Stimulated activated CD4-positive, alpha-beta T cell treated with anti-CD3 and anti-CD28 coated beads, Interleukin-1b, Interleukin-23, amount 100 ng/mL, for 4 hours (primary cell): ENCODE results near the gene ELK4.

Source experiments
- DNase-seq, 2 donors: peaks; one replicate each; pipeline ENCODE4 v3.0.0-alpha.2; 2020; ENCODE audit warnings: low read depth in 2 of 2

Gene ELK4

DNA sequence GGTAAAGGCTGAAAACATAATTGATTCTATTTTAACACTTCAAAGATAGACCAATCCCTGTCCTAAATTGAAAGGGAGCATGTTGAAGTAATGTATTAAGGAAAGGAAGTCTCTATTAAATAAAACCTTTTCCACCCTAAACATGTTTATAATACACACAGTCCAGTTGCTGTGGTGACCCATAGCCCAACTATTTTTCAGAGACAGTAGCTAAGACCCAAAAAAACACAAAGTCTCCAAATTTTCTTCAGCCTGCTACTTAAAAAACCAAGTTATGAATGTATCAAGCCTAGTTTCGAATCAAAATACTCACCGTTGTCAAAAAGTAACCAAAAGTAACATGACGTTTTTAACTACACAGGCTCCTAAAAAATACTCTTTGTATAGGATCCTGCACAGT, 1.6 kb downstream of the ELK4 start:
- DNase-seq = no peak

DNA sequence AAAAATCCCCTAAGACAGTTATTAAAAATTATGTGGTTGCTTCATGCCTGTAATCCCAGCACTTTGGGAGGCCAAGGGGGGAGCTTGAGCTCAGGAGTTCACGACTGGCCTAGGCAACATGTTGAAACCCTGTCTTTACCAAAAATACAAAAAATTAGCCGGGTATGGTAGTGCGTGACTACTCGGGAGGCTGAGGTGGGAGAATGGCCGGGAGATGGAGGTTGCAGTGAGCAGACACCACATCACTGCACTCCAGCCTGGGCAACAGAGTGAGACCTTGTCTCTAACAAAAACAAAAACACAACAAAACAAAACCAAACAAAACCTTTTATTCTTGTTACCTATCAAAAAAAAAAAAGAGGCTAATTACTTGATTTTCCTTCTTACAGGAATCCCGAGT, 2.1 kb downstream of the ELK4 start:
- DNase-seq = no peak

DNA sequence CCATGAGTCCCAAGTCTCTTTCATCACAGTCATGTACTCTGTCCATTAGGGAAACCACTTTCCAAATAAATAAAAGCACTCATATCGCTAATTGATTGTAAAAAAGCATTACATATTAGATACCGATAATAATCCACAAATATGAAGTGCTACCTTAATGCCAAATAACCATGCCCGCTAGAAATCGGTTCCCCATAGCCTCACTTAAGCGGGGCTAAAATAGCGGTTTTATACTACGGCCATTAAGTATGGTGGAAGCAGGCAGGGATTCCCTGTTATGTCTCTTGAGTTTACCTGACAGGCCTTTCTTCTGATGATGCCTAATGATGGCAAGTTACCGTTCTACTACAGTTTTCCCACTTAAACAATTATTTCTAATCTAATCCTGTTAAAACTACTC, 3.9 kb downstream of the ELK4 start:
- DNase-seq = no peak

DNA sequence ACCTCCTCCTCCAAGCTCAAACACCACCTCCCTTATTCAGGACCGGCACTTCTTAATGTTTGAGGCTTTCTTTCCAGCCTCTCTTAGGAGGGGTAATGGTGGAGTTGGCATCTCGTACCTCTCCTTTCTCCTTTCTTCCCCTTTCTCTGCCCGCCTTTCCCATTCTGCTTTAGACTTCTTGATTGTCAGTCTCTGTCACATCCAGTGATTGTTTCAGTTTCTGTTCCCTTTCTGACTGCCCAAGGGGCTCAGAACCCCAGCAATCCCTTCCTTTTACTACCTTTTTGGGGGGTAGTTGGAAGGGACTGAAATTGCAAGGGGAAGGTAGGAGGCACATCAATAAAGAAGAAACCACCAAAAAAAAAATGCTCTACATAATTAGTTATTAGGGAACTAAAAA, 5.6 kb downstream of the ELK4 start:
- no peak for DNase-seq

DNA sequence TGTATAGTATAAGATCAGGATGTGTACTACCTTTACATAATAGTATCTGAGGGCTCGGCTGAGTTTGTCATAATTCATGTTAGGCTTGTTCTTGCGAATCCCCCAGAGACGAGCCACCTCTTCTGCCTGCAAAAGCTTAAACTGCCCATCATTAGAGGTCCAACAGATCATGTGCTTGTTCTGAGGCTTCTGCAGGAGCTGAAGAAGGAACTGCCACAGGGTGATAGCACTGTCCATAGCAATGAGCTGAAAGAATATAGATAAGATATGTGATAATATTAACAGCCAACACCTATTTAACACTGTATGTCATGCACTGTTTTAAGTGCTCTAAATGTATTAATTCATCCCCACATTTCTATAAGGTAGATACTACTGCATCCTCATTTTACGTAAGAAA, 8.2 kb downstream of the ELK4 start:
- no peak for DNase-seq

DNA sequence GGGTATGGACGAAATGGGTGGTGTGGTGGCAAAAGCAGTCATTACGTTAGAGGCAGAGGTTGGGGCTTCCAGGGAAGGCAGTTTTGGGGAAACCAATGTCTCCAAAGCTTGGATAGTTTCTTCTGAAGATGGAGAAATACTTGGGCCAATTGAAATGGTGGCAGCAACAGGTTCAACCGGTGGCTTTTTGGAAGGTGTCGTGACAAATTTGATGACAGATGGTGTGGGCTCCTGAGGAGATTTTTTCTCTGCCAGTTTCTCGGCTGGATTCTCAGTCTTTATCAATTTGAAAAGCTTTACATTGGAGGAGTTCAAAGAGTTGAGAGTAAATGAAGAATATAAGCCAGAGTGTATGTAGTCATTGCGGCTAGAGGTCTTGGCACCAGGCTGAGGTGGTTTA, 11.5 kb downstream of the ELK4 start:
- DNase-seq = no peak

DNA sequence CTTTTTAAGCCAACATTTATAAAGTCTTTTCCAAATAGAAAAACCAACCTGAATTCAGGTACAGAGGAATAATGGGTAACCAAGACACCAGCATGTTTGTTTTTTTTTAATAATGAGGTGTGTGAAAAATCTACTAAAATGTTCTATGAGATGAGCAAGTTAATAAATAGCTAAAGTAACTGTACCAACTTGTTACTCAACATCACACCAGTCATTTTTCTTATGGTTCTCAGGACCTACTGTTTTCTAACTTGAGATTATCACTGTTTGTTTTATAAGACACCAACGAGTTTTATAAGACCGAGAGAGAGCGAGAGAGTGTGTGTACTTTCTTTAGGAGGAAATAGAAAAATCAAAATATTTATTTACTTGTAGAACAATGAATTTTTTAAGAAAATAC, 12.4 kb downstream of the ELK4 start:
- no peak for DNase-seq

DNA sequence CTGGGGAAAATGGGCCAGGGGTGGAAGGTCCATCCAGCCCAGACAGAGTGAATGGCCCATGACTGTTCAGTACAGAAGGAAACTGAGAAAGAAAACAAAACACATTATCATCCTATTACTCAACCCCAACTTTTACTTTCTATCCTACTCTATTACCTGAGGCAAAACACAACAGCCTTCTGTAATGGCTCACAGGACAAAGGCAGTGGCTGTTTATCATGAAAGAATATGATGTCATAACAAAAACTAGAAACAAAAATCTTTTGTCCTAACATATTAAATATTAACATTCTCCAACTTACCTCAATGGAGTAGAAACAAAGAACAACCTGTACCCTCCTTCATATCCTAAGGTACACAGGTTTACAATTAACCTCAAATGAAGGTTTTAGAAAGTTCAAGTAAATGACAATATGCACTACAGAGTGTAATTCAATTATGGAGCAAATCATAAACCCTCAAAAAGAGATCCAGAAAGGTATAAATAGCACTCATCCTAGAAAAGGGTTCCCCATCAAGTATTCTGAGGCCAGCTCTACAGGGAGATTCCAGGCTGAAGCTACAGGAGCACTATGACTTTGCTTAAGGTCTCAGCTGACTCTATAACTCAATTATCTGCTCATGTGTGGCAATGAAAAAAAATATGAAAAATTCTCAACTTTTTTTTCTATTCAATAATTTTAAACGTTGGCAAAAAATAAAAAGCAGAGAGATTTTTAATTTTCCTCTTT, 15.1 kb downstream of the ELK4 start:
- no peak for DNase-seq

DNA sequence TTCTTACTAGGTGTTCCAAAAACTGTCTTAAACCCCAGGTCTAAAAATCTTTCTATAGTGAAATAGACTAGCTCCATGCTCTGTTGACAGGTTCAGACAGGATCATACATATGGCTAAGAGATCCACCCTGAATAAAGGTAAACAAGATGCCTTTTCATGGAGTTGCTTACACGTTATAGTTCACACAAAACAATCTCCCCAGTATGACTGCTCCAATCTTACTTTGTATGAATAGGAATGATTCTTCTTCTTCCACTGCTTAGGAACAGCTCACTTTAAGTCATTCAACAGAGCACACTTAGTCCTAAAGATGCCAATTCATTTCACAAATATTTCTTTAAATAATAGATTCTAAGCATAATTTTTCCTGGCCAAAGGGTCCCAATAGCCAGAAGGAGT, 16.0 kb downstream of the ELK4 start:
- no peak for DNase-seq

DNA sequence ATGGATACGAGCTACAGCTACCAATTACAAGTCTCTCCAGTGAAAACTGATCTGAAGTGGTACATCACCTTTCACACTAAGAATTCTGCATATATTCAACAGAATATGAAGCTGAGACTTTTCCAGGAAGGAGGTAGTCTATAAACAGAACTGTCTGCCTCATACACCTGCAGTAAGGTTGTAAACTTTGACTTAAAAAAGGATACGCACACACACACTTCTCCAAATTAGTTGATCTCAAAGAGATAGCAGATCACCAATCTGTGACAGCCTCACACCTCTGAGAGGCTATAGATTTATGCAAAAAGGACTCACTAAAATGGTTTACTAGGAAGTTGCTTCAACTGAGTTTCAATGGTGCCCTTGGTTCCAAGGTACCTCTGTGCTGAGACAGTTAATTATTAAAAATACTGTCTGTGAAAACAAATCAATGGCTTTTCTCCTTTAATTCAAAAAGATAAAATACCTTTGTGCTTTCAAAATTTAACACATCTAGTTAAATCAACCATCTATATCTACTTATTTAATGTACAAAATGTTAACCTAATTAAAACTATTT, 17.9 kb downstream of the ELK4 start:
- DNase-seq = no peak

DNA sequence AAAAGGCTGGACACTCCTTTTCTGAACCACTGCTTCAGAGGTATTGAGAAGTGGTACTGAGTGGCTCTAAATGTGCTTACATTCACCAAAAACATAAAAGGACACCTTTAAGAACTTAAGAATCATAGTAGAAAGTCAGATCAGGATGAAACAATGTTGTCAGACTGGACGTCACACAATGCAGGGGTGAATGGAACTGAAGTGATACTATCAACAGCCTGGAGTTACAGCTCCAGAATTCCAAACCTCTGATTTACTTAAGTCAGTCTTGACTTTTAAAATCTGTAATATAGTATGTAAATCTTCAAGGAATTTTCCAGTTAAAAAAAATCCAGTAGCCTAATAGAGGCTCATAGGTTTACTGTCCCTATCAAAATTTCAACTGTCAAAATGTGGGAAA, 19.3 kb downstream of the ELK4 start:
- DNase-seq = no peak

DNA sequence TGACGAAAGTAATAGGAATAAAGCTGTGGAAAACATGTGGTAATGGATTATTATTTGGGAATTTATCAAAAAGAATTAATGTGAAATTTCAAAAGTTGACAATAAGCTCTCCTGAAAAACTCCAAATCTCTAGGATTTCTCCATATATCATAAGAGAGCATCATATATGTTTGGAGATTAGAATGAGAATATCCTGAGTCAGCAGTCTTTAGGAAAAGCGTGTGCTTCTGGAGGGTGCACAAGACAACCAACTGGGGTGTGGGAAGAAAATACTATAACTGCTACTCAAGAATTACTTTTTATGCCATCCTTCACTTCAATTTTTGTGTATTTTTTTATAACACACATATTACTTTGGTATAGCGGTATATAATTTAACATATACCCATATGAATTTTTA, 19.7 kb downstream of the ELK4 start:
- no peak for DNase-seq

DNA sequence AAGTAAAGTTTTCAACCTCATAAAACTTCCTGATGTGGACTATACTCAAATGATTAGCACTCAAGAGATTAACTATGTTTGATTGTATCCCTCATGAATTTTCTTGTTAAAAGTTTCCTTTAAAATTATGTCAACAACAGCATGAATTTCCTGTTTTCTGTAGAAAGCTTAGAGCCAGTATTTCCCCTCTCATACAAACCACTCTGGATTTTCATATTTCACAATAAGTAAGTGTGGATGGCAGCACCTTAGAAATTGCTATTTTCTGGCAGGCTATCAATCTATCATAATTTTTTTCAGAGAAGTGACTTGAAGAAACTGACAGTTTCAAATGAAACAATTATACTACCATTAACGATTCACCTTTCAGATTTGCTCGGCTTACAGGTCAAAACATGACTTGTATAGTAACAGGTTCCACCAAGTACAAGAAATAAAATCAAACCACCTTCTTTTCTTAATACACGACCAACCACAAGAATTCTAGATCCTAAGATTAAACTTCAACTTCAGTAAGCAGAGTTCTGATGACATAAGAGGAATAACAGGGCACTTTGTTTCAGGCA, 20.8 kb downstream of the ELK4 start:
- no peak for DNase-seq

DNA sequence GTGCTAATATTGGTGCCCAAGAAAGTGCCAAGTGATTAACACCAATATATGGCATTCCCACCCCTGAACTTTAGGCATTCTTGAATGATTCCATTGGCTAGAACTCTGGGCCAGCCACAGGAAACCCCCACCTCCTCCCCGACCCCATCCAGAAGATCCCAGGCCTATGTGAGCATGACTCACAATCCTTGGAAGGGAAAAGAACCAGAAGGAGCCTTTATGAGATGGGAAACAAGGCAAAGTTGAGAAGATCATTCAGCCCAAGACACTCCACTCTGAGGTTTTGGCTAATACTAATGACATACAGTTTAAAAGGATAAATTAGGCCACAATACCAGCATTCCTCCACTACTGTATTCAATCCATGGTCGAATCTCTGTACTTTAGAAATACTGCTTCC, 21.8 kb downstream of the ELK4 start:
- no peak for DNase-seq

DNA sequence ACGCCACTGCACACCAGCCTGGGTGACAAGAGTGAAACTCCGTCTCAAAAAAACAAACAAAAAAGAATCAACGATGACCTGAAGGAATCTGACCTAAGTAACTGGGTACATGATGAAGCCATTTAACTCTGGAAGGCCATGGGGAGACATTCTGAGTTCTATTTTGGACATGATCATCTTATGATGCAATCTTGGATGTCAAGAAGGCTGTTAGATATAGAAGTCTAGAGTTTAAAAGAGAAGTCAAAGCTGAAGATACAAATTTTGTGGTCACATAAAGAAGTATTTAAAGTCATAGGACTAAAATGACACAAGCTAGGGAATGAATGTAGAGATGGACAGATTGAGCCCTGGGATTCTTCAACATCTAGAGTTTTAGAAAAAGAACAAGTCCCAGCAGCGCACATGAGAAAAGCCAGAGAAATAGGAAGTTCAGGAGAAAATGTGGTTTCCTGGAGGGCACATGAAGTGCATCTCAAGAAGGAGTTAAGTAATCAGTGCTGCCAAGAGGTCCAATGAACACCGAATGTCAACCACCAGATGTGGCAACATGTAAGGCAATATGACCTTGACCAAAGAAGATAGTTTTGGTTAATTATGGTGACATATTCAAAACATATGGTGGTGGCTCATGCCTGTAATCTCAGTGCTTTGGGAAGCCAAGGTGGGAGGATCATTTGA, 26.8 kb downstream of the ELK4 start:
- DNase-seq = no peak

DNA sequence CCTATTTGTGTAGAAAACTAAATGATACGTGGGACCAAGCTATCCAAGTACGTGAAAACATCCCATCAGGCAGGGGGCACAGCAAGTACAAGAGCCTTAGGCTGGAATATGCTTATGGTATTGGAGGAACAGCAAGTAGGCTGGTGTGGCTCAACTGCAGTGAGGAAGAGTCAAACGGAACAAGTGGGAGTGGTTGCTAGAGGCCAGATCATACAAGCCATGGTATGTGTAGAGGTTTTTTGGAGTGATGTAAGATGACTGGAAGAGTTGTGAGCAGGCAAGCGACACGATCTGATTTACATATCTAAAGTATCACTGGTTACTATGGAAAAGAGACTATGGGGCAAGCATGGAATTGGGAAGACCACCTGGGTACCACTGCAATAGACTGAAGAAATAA, 27.8 kb downstream of the ELK4 start:
- DNase-seq = no peak

DNA sequence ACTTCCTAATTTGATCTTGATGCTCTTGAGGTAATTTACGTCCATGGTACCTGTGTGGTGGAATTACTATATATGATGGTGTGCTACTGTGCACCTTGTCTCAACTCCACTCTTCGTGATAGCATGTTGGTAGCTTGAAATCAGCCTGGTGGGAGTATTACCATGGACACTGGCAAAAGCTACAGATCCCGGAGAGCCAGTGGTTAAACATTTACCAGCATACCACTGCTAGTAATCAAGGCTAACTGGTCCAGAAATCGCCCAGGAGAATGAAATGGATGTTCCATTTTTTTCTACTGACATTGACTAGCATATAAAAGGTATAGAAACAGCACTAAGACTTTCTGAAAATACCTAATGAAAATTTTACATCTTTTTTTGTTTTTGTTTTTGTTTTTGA, 30.6 kb downstream of the ELK4 start:
- DNase-seq = no peak

DNA sequence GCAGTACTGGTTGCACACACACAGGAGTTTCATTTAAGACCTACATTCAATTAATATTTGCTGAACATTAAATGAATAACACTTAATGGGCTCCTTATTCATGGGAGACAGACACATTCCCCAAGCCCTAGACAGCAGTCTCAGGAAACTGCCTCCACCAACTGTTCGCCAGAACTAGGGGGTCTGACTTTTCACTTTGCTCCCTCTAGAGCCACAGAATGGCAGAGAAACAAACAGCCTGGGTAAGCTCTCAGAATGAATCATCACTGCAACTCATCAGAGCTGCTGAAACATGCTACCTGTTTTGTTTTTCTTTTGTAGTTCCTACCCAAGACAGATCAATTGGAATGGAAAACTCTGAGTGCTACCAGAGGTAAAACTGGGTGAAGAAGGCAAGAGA, 31.7 kb downstream of the ELK4 start:
- no peak for DNase-seq

DNA sequence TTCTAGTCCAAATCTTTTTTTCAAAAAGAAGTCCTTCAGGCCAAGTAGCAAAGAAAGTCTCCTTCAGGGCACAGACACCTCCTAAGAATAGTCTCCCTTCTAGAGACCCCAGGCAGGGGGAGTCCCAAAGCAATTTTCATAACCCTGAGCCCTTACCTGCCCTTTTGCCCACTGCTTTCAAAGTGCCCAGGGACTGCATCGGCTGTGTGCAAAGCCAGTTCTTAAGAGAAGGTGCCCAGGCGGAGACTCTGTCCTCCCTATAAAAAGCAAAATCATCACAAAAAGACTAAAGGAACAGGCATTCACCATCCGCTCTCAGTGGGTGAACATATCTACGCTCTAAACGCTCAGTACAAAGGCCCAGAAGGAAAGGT, 32.2 kb downstream of the ELK4 start:
- DNase-seq = no peak

DNA sequence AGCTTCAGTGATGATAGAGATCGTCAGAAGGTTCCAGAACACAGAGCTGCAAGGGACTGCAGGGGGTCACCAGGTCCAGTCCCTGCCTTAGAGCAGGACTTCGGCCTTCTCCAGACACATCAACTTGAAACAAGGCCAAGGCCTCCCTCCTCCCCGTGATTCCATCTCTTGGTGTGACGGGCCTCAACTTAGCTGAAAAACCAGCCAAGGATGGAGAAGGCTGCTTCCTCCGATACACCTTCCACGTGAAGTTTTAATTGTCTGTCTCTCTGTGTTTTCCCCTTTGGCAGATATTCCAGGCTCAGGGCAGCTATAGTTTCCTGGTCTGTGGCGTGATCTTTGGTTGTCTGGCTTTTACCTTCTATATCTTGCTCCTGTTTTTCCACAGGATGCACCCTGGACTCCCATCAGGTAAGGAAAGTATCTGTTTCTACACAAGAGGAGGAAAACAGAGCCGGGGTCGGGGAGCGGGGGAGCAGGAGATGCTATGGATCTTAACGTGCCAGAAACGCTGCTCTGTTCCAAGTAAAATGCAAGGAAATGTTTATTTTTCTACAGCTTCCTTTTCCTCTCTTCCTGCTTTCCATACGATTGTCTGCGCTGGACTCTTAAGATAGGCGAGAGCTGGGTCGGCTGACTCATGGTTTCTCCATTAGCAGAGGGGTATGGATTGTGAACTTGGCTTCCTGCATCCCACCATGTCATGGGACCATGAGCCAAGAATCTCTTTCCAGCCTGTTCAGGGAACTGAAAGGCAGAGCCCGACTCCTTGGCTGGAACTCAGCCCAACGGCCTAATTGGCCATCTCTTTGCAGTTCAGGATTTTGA, 32.8 kb downstream of the ELK4 start:
- DNase-seq = no peak

DNA sequence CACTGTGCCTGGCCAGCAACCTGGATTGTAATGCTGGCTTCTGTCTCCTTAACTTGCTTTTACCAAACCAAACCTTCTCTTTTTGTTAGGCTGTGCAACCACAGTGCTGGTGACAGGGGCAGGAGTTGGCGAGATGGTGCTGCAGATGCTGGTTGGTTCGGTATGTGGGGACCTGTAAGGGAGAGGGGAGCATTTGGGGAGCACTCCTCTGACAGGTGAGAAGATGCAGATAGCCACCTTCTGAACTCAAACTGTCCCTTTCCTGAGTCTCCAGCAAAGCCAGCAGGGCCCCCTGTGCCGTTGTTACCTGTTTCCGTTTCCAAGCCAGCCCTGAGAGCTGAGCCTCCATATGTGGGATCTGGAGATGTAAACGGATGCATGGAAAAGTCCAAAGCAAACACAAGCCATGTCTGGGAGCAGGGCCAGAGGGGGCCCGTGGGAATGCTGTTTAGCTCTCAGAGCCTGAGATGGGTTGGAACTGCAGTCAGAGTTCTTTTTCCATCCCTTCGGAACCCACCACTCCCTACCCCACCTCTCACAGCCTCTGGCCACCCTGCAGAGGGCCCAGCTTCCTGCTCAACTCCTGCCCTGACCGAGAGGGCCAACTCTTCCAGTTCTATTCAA, 34.0 kb downstream of the ELK4 start:
- DNase-seq = no peak

DNA sequence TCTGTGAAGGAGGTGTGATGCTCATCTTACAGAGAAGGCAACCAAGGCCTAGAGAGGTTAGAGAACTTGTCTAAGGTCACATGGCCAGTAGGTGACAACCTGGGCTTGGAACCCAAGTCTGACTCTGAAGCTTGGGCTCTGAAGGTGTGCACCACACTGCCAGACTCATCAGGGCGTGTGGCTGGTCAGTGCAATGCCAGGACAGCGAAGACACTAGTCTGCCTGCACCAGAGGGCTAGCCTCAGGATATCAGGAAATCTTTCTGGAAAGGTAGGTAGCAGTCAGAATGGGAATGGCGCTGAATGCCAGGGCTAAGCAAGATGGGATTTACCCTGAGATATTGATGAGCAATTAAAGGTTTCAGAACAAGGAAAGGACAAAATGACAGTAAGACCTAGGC, 34.9 kb downstream of the ELK4 start:
- no peak for DNase-seq
